OCI-LY3 (cell line): ENCODE measurements around the gene CRMP1.

Experiments used
- H2AFZ ChIP-seq: fragments of 200-600, 300-600 bp; shearing (Covaris generic); 2 replicates; pipeline ENCODE4 v1.6.0; 2014; ENCODE audit warnings: antibody characterized with exemption, low read depth, low read length
- H3K27ac ChIP-seq: fragments of 200-600, 300-600 bp; sonication (generic); 2 replicates; pipeline ENCODE4 v1.5.1; 2014; ENCODE audit warnings: mild to moderate bottlenecking, low read length, moderate library complexity, mixed read lengths
- H3K27me3 ChIP-seq: fragments of 200-600, 300-600 bp; sonication (generic); 2 replicates; pipeline ENCODE4 v1.6.1; 2014; ENCODE audit warnings: low read depth, low read length, mixed read lengths
- H3K36me3 ChIP-seq: fragments of 200-600, 300-600 bp; sonication (generic); replicated peaks from 2 replicates; pipeline ENCODE3; 2014; ENCODE audit warnings: low read depth, low read length, mixed read lengths
- H3K4me1 ChIP-seq: fragments of 300-600, 200-600 bp; sonication (generic); 2 replicates; pipeline ENCODE4 v1.6.1; 2014; ENCODE audit warnings: low read length, mixed read lengths
- H3K4me2 ChIP-seq: fragments of 200-600, 300-600 bp; sonication (generic); 2 replicates; pipeline ENCODE4 v1.6.1; 2014; ENCODE audit warnings: low read length, mixed read lengths
- H3K4me3 ChIP-seq: fragments of 300-600, 200-600 bp; sonication (generic); 2 replicates; pipeline ENCODE4 v1.5.1; 2014; ENCODE audit warnings: antibody characterized with exemption, mild to moderate bottlenecking, low read length, moderate library complexity
- H3K79me2 ChIP-seq: fragments of 300-600, 200-600 bp; shearing (Covaris generic); 2 replicates; pipeline ENCODE4 v1.6.1; 2014; ENCODE audit warnings: mild to moderate bottlenecking, low read length, mixed read lengths
- H3K9ac ChIP-seq: fragments of 300-600, 200-600 bp; shearing (Covaris generic); 2 replicates; pipeline ENCODE4 v1.6.0; 2014; ENCODE audit warnings: mild to moderate bottlenecking, low read length, moderate library complexity
- H3K9me3 ChIP-seq: fragments of 200-600, 300-600 bp; shearing (Covaris generic); 2 replicates; pipeline ENCODE4 v1.6.1; 2014; ENCODE audit warnings: low read length, mixed read lengths; ENCODE audit not compliant: insufficient read depth
- H4K20me1 ChIP-seq: fragments of 200-600, 300-600 bp; sonication (generic); 2 replicates; pipeline ENCODE4 v1.6.1; 2016; ENCODE audit warnings: low read length, mixed read lengths; ENCODE audit not compliant: insufficient read depth
- EZH2phosphoT487 ChIP-seq: fragments of 200-600 bp; shearing (Covaris generic); IDR thresholded peaks from 2 replicates; pipeline ENCODE4 v1.6.1; 2018; ENCODE audit warnings: antibody characterized with exemption, mixed run types, low read depth
- TF ChIP-seq, protein P1 (sequence below): fragments of 200-600, 300-600 bp; sonication (generic); IDR thresholded peaks from 2 replicates; pipeline ENCODE4 v1.5.1; 2014; ENCODE audit warnings: antibody characterized with exemption, low read length, low read depth

CRMP1 gene

DNA sequence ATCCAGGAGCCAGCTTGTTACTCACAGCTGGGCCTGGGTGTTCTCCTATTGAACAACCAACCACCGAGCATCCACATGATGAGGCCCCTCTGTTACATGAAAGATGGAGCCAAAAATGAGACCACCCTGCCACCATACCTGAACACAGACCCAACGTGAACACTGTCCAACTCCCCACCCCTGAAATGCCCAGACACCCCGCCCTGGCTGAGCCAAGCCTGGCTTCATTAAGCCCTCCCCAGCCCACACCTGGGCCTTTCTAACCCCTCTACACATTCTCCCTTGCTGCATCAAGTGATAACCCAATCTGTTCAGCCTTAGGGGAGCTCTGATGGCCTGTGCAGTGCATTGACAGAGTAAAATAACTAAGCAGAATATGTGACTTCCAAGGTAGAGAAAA, 101.2 kb downstream of the CRMP1 start:
- peaks cover 7% of the 10 kb centered on the region for H3K4me1 ChIP-seq
- 0 out of 2 replicates have a peak, but pooled peaks cover 3% of the 10 kb centered on the region for H4K20me1 ChIP-seq
- H3K36me3 ChIP-seq: peaks cover 20% of the 10 kb centered on the region
- no peaks in the 10 kb centered on the region for H3K9me3 ChIP-seq
- H3K9ac ChIP-seq: no peak overlapping the region
- no peaks in the 10 kb centered on the region for H3K27me3 ChIP-seq
- no peak overlapping the region for H3K4me2 ChIP-seq
- H3K4me3 ChIP-seq: no peak overlapping the region
- TF ChIP-seq, protein P1, sequence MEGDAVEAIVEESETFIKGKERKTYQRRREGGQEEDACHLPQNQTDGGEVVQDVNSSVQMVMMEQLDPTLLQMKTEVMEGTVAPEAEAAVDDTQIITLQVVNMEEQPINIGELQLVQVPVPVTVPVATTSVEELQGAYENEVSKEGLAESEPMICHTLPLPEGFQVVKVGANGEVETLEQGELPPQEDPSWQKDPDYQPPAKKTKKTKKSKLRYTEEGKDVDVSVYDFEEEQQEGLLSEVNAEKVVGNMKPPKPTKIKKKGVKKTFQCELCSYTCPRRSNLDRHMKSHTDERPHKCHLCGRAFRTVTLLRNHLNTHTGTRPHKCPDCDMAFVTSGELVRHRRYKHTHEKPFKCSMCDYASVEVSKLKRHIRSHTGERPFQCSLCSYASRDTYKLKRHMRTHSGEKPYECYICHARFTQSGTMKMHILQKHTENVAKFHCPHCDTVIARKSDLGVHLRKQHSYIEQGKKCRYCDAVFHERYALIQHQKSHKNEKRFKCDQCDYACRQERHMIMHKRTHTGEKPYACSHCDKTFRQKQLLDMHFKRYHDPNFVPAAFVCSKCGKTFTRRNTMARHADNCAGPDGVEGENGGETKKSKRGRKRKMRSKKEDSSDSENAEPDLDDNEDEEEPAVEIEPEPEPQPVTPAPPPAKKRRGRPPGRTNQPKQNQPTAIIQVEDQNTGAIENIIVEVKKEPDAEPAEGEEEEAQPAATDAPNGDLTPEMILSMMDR: no peak
- TF ChIP-seq EZH2phosphoT487: no peak
- H3K79me2 ChIP-seq: no peaks in the 10 kb centered on the region
- no peak overlapping the region for H3K27ac ChIP-seq
- H2AFZ ChIP-seq: no peak overlapping the region

DNA sequence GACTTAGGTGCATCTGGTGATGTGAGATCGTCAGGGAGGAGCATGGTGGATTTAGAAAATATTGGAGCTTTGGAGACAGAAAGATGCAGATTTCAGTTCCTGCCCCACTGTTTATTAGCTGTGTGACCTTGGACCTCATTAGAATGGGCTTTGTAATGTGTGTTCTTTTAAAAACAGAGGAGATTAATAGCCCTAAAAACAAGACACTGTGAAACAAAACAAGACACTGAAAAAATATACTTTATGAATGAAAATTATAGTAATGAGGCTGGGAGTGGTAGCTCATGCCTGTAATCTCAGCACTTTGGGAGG, 102.4 kb downstream of the CRMP1 start:
- H3K27ac ChIP-seq: no peak overlapping the region
- H3K27me3 ChIP-seq: no peaks in the 10 kb centered on the region
- no peak overlapping the region for H3K4me3 ChIP-seq
- H4K20me1 ChIP-seq: 0 out of 2 replicates have a peak, but pooled peaks cover 3% of the 10 kb centered on the region
- H3K4me2 ChIP-seq: no peak overlapping the region
- peaks cover 7% of the 10 kb centered on the region for H3K4me1 ChIP-seq
- H3K9me3 ChIP-seq: no peaks in the 10 kb centered on the region
- peaks cover 25% of the 10 kb centered on the region for H3K36me3 ChIP-seq
- no peak overlapping the region for H3K9ac ChIP-seq
- H3K79me2 ChIP-seq: no peaks in the 10 kb centered on the region
- H2AFZ ChIP-seq: no peak overlapping the region
- TF ChIP-seq, protein P1: no peak
- no peak for TF ChIP-seq EZH2phosphoT487

DNA sequence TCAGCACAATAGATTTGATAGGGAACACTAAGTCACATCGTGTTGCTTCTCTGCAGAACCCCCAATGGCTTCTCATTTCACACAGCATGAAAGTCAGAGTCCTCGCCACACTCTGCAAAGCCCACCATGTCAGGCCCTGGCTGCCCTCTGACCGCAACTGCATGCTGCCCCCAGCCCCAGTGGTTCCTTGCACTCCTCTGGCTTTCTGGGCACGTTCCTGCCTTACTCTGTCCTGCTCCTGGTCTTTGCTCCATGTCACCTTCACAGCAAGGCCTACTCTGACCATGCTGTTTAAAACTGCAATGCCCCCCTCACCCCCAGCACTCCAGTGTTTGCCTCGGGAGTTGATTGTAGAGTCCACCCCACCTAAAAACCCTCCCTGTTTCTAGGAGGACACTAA, 103.7 kb downstream of the CRMP1 start:
- peaks cover 24% of the 10 kb centered on the region for H3K36me3 ChIP-seq
- no peaks in the 10 kb centered on the region for H3K9me3 ChIP-seq
- no peak overlapping the region for H3K27ac ChIP-seq
- H4K20me1 ChIP-seq: 0 out of 2 replicates have a peak, but pooled peaks cover 3% of the 10 kb centered on the region
- no peak overlapping the region for H3K4me2 ChIP-seq
- no peak overlapping the region for H2AFZ ChIP-seq
- no peaks in the 10 kb centered on the region for H3K79me2 ChIP-seq
- H3K27me3 ChIP-seq: no peaks in the 10 kb centered on the region
- no peak overlapping the region for H3K4me3 ChIP-seq
- peaks cover 7% of the 10 kb centered on the region for H3K4me1 ChIP-seq
- H3K9ac ChIP-seq: no peak overlapping the region
- TF ChIP-seq EZH2phosphoT487: no peak
- TF ChIP-seq, protein P1: no peak

DNA sequence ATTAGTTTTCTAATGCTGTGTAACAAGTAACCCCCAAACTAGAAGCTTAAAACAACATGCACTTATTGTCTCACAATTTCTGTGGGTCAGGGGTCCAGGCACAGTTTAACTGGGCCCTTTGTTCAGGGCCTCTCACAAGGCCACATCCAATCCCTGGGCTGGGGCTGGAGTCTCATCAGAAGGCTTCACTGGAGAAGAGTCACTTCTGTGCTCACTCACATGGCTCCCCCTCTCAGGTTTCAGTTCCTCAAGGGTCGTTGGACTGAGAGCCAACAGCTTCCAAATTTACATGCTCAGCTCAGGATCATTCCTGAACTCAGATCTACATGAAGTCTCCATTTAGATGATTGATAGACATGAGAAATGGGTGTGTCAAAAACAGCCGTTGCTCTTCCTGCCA, 104.7 kb downstream of the CRMP1 start:
- H4K20me1 ChIP-seq: 0 out of 2 replicates have a peak, but pooled peaks cover 3% of the 10 kb centered on the region
- no peak overlapping the region for H3K9ac ChIP-seq
- H3K36me3 ChIP-seq: peaks cover 24% of the 10 kb centered on the region
- TF ChIP-seq EZH2phosphoT487: no peak
- TF ChIP-seq, protein P1: no peak
- H3K4me3 ChIP-seq: no peak overlapping the region
- H2AFZ ChIP-seq: no peak overlapping the region
- no peaks in the 10 kb centered on the region for H3K79me2 ChIP-seq
- H3K27ac ChIP-seq: no peak overlapping the region
- H3K9me3 ChIP-seq: no peaks in the 10 kb centered on the region
- no peak overlapping the region for H3K4me2 ChIP-seq
- H3K27me3 ChIP-seq: no peaks in the 10 kb centered on the region
- peaks cover 7% of the 10 kb centered on the region for H3K4me1 ChIP-seq
